GM19395 (cell line): ENCODE measurements around the gene UTS2R.

Experiments
- ATAC-seq: cut with Tn5 transposase; IDR thresholded peaks from one replicate; pipeline ENCODE4 v1.9.1; 2021; ENCODE audit warnings: mild to moderate bottlenecking, moderate library complexity; ENCODE audit not compliant: unreplicated experiment

The UTS2R gene

GRCh38 chr17:82371333-82372248 lies at the start of gene UTS2R:
TSS of gene UTS2R (plus strand) at chr17:82371765. CDS start at chr17:82374325, 2,560 bp downstream.
- no peak for ATAC-seq

DNA sequence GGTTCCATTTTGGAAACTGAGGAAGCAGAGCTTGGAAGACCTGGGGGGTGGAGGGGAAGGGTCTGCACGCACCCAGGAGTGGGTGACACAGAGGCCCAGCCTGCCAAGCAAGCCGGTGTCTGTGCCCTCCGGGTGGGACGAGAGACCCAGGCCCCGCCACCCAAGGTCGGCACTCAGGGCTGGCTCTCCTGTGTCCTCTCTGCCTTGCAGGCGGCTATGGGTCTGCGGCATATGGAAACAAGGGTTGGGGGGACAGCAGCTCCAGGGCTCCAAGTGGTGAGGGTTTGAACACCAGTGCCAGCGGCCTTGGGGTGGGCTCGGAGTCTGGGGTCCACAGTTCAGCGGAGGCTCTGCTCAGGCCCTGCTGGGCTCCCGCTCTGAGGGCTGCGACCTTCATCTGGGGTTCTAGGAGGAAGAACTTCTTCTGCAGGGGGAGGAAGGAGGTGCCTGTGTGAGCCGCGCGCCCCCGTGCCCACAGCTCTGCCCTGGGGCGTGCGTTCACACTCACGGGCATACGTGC lies 49.6 kb upstream of the UTS2R start:
- no peak for ATAC-seq

DNA sequence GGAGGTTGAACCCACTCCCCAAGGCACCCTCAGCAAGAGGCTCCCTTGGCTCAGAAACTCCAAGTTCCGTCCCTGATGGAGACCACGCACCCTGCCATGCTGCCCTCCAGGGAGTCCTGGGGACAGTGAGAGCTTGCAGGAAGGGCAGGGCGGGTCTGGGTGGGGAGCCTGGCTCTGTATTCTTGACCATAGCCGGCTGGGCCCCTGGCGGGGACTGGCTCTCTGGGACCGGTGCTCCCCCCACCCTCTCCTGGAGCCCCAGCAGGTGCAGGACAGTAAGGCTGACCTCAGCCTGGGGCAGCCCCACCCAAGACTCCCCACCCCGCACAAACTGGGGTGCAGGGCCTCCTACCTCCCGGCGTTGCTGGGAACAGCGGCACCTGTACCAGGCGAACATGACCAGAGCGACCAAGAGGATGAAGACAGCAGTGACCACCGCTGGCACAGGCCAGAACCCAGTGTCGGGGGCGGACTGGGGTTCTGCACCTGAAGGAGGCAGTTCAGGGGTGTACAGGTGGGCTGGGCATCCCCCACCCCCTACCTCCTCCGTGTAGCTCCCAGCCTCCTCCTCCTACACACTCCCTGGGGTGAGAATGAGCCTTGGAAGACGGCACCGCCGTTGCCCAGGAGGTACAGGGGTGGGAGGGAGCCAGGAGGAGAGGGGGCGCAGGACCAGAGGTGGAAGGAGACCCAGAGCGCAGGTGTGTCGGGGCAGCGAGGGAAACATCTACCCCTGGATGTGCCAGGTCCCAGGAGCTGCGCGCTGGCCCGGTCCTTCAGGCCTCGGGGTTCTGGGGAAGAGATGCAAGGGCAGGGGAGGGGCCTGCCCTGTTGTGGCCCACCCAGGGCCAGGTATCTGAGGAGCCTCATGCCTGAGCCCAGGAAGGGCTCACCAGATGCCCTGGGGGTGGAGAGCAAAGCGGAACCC lies 48.8 kb upstream of the UTS2R start:
- no peak for ATAC-seq

DNA sequence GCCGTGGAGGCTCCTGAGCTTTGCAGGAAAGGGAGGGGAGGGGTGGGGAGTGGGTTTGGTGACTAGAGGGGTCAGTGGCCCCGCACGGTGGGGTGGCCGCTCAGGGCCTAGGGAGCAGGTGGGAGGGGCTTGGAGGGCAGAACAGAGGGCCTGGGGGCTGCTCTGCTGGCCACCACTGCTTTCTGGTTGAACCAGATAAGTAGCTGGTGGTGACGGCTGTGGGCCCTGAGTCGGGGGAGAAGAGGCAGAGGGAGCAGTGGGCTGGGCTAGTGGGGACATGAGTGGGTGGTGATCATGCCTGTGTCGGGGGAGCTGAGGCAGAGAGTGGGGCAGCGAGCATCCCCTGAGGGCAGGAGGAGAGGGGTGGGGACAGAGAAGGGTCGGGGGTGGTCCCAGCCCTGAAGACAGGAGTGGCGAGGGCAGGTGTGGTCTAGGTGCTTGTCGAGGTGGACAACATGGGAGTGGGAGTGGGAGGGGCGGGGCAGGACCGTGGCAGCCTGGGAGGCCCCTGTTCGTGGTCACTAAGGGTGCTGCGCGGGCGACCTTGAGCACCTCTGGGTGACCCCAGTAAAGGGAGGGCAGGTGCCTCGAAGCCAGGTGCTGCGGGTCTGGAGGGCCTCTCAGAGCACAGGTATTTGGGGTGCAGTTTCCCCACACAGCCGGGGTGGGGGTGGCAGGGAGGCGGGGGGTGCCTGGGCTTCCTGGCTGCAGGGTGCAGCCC lies 47.9 kb upstream of the UTS2R start:
- ATAC-seq = no peak

GRCh38 chr17:82324566-82325285 lies 46.8 kb upstream of the UTS2R start:
- no peak for ATAC-seq

DNA sequence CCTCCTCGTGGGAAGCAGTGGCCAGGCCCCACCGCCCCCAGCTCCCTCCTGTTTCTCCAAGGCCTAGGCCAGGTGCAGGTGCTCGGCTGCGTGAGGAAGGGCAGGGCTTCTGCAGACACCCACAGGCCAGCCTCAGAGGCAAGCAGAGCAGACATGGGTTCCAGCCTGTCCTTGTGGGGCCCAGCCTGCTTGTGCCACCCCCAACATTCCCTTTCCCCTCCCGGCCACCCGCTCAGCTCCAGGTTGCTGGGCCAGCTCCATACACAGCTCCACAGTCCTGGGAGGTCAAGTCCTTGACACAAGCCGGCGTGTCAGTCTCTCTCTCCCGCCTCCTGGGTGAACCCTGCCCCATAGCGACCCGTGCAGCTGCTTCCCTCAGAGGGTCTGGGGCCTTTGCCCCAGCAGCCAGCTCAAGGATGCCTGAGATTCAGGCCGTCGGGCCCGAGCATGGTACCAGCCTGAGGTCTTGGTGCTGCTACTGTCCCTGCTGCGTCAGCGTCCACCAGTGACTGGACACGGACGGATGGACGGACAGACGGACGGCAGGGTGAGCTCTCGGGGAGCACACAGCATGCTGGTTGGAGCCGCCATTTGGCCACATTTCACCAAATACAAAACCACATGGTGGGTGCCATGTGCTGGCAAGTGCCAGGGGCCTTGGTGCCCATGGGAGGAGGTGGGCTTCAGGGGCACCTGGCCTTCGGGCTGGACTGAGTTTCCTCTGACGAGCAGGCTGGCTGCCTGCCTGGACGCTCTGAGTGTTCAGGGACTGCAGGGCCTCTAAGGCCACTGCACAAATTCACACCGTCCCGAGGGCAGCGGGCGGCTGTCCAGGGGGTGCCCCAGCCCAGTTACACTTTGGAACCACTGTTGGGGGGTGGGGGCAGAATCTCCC lies 46.0 kb upstream of the UTS2R start:
- no peak for ATAC-seq

- ATAC-seq = no peak
Observed at GRCh38 chr17:82327289-82327688, 44.3 kb upstream of the UTS2R start.

DNA sequence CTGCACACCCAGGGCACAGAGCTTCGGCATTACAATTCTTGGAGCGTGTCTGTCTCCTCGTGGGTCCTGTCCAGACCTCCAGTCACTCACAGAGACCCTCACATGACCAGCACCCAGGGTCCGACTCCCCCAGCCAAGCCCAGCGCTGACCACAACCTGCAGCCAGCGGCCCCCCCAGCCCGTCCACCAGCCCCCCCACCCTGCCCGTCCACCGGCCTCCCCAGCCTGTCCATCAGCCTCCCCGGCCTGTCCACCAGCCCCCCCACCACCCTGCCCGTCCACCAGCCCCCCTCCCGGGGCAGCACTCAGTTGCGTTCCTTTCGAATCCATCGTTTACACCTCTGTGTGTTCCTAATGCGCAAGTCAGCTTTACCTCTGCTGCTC lies 43.8 kb upstream of the UTS2R start:
- ATAC-seq = no peak

GRCh38 chr17:82328141-82328993 lies 43.2 kb upstream of the UTS2R start:
- ATAC-seq = no peak

GRCh38 chr17:82328994-82329507 lies 42.5 kb upstream of the UTS2R start:
- ATAC-seq = no peak

DNA sequence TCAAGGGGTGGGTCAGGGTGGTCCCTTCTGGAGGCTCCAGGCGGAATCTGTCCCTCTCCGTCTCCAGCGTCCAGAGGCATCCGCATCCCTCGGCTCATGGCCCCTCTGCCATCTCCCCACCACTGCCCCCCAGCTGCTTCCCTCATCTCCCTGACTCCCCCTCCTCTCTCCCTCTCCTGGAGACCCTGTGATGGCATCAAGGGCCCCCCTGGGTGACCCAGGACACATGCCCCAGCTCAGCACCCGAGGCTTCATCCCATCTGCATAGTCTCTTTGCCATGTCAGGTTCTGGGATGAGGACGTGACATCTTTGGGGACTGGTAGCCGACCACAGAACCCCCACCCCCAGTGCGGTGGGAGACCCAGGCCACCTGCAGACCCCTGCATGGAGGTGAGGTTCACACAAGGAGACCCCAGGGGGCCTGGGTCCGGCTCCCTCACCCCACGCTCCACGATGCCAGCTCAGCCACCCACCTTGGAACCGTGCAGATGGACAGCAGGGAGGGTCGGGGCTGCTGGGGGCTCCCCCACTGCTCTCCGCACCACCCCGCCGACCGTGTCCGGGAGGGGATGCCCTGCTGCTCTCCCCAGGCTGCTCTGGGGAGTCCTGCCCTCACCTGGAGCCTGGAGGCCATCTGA lies 41.8 kb upstream of the UTS2R start:
- ATAC-seq = no peak

- no peak for ATAC-seq
Observed at GRCh38 chr17:82330322-82331239, 41.0 kb upstream of the UTS2R start.

- no peak for ATAC-seq
Observed at GRCh38 chr17:82331345-82331939, 40.1 kb upstream of the UTS2R start.

DNA sequence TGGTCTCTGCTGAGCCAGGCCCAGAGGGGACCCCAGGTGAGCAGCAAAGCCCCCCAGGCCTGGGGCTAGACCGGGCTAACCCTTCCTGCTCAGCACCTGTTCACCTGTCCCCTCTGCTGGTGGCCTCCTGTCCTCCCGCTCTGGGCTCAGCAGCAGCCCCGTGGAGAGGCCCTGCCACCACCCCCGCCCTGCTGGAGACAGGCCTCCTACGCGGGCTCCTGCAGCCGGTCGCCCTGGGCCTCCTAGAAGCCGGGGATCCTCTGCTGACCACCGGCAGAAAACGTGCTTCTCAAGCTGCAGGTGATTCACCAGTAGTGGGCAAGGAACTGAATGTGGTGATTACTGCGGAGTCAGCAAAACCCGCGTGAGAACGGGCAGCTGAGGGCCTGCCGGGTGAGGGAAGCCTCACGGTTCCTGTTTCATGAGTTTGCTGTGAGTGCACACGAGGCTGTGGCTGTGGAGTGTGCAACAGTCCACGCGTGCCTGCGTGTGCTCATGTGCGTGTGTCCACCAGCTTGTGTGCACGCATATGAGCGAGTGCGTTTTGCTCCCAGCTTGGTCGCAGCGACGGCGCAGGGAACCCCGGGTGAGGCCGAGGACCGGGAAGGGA lies 38.8 kb upstream of the UTS2R start:
- ATAC-seq = no peak

DNA sequence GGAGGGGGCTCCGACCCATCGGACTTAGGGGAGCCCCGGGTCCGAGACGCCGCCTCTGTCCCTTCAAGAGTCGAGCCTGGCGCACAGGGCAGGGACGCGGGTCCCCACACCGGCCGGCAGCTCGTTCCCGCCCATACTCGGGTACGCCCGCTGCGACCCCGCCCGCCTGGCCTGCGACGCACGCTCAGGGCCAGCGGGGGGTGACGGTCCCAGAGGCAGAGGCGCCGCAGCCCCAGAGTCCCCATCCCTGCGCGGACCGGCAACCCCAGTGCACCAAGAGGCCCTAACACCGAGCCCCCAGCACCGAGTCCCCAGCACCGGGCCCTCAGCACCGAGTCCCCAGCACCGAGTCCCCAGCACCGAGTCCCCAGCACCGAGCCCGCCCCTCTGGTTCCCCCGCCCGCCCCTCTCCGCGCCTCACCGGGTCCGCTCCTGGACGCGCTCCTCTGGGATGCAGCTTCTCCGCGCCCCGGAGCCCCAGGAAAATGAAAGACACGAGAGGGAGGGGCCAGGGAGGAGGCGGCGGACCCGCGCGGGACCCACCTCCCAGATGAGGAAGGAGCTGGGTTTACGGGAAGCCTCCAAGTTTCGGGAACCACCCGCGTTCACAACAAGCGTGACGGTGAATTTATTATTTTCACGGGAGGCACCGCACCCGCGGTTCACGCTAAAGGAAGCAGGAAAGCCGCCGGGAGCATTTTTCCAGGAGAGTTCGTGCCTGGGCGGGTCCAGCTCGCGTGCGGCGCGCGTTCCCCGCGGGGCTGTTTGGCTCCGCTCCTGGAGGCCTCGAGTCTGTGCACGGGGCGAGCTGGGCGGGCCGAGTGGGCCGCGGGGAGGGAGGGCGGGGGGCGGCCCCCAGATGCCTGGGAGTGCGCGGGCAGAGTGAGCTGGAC lies 38.0 kb upstream of the UTS2R start, which contains the start of gene SECTM1:
SECTM1 (minus strand) TSS at position 488 of the 893 bp plus-strand sequence. CDS start 6,526 bp downstream, outside the sequence.
- no peak for ATAC-seq
